HK-2 (cell line): Measurements from ENCODE around the gene ASAP3.

Experiments used
- DNase-seq: peaks from one replicate; pipeline ENCODE4 v3.0.0-alpha.2; 2018; ENCODE audit not compliant: unreplicated experiment

The ASAP3 gene

GRCh38 chr1:23423415-23424292 lies 60.3 kb downstream of the ASAP3 start:
- DNase-seq = peak; percentile 54

GRCh38 chr1:23422941-23423340 lies 61.0 kb downstream of the ASAP3 start:
- DNase-seq = no peak

- DNase-seq = no peak
Measured at GRCh38 chr1:23422241-23422877, 61.6 kb downstream of the ASAP3 start.

- no peak for DNase-seq
Measured at GRCh38 chr1:23421753-23422240, 62.2 kb downstream of the ASAP3 start.

GRCh38 chr1:23421343-23421742 lies 62.6 kb downstream of the ASAP3 start:
- DNase-seq = no peak

GRCh38 chr1:23420778-23421177 lies 63.2 kb downstream of the ASAP3 start:
- DNase-seq = no peak

GRCh38 chr1:23419180-23419579 lies 64.8 kb downstream of the ASAP3 start:
- DNase-seq = no peak

GRCh38 chr1:23417570-23417969 lies 66.4 kb downstream of the ASAP3 start:
- DNase-seq = no peak

GRCh38 chr1:23416964-23417363 lies 67.0 kb downstream of the ASAP3 start:
- no peak for DNase-seq

- no peak for DNase-seq
Measured at GRCh38 chr1:23408797-23409290, 75.1 kb downstream of the ASAP3 start.

- DNase-seq = no peak
Measured at GRCh38 chr1:23407016-23407630, 76.9 kb downstream of the ASAP3 start.

GRCh38 chr1:23405946-23406345 lies 78.0 kb downstream of the ASAP3 start:
- DNase-seq = no peak

- peak; percentile 97 for DNase-seq
Measured at GRCh38 chr1:23403735-23404486, 80.1 kb downstream of the ASAP3 start.

GRCh38 chr1:23403355-23403734 lies 80.6 kb downstream of the ASAP3 start:
- no peak for DNase-seq

GRCh38 chr1:23403038-23403336 lies 81.0 kb downstream of the ASAP3 start:
- DNase-seq = peak; percentile 65

GRCh38 chr1:23402286-23403037 lies 81.5 kb downstream of the ASAP3 start:
- no peak for DNase-seq

GRCh38 chr1:23401313-23401712 lies 82.7 kb downstream of the ASAP3 start:
- DNase-seq = no peak

GRCh38 chr1:23400324-23401114 lies 83.5 kb downstream of the ASAP3 start:
- no peak for DNase-seq

- DNase-seq = no peak
Measured at GRCh38 chr1:23399229-23399628, 84.8 kb downstream of the ASAP3 start.

GRCh38 chr1:23397908-23398307 lies 86.1 kb downstream of the ASAP3 start:
- no peak for DNase-seq
